ENCODE data around the gene CHST8. TPM values are rescaled to one million over a fixed set of nuclear protein-coding genes. Genes with fewer than 3 reads are reported as not detected.

CHST8 gene
- total and polyA plus RNA-seq, 4 donors = 0.05 to 0.07 TPM; not detected in 2

DNA sequence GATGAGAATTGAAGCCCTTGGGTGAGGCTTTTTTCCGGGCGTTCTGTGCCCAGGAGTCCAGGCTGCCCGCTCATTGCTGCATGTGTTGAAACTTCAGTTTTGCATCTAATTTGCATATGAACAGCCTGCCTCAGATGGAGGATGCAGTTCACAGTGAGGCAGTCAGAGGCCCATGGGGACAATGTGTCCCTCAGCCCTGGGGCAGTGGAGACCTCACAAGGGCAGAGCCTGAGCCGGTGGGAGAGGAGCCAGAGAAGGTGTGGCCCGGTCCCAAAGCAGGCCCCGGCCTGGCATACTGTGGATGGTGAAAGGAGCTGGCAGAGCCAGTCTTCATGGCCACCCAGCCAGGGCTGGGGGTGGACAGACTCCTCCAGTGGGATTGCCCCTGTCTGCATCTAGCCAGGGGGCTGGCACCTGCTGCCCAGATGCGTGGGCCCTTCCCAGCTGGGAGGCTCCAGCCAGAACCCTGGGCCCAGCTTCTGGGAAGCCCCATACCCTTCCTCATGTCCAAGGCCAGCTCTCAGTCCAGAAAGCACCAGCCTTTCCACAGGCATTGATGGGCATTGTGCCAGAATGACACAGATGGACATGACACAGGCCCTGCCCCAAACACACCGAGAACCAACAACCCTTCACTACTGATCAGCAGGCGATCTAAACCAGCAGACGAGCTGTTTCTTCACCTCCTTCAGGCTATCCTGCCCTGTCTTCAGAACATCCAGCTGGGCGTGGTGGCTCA, 142.0 kb downstream of the CHST8 start:
- H3K27ac ChIP-seq (ENCODE audit: low read depth in 1 of 2, low read length in 2 of 2) = no peak overlapping the region
- no peak for TF ChIP-seq RXRA (IDR thresholded peaks at IDR 0.05)
- no peak for TF ChIP-seq HNF4A (conservative IDR thresholded peaks at IDR 0.05)
- TF ChIP-seq TAF1 (conservative IDR thresholded peaks at IDR 0.05) = no peak
- TF ChIP-seq, protein P1, sequence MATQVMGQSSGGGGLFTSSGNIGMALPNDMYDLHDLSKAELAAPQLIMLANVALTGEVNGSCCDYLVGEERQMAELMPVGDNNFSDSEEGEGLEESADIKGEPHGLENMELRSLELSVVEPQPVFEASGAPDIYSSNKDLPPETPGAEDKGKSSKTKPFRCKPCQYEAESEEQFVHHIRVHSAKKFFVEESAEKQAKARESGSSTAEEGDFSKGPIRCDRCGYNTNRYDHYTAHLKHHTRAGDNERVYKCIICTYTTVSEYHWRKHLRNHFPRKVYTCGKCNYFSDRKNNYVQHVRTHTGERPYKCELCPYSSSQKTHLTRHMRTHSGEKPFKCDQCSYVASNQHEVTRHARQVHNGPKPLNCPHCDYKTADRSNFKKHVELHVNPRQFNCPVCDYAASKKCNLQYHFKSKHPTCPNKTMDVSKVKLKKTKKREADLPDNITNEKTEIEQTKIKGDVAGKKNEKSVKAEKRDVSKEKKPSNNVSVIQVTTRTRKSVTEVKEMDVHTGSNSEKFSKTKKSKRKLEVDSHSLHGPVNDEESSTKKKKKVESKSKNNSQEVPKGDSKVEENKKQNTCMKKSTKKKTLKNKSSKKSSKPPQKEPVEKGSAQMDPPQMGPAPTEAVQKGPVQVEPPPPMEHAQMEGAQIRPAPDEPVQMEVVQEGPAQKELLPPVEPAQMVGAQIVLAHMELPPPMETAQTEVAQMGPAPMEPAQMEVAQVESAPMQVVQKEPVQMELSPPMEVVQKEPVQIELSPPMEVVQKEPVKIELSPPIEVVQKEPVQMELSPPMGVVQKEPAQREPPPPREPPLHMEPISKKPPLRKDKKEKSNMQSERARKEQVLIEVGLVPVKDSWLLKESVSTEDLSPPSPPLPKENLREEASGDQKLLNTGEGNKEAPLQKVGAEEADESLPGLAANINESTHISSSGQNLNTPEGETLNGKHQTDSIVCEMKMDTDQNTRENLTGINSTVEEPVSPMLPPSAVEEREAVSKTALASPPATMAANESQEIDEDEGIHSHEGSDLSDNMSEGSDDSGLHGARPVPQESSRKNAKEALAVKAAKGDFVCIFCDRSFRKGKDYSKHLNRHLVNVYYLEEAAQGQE (IDR thresholded peaks at IDR 0.05) = no peak
- no peak for TF ChIP-seq JUND (IDR thresholded peaks at IDR 0.05)
- no peak for TF ChIP-seq GABPA (IDR thresholded peaks at IDR 0.05 in 1 of 2, conservative IDR thresholded peaks at IDR 0.05 in 1 of 2)
- TF ChIP-seq, protein P2, sequence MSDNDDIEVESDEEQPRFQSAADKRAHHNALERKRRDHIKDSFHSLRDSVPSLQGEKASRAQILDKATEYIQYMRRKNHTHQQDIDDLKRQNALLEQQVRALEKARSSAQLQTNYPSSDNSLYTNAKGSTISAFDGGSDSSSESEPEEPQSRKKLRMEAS (IDR thresholded peaks at IDR 0.05) = no peak
- TF ChIP-seq, protein P3, sequence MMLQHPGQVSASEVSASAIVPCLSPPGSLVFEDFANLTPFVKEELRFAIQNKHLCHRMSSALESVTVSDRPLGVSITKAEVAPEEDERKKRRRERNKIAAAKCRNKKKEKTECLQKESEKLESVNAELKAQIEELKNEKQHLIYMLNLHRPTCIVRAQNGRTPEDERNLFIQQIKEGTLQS (IDR thresholded peaks at IDR 0.05) = no peak
- no peak for TF ChIP-seq RAD21 (IDR thresholded peaks at IDR 0.05)
- TF ChIP-seq HNF4G (IDR thresholded peaks at IDR 0.05) = no peak
- no peak for TF ChIP-seq FOXA2 (IDR thresholded peaks at IDR 0.05)
- TF ChIP-seq EGR1 (IDR thresholded peaks at IDR 0.05; ENCODE audit: low read depth in 2 of 2) = no peak
- TF ChIP-seq, protein P4, sequence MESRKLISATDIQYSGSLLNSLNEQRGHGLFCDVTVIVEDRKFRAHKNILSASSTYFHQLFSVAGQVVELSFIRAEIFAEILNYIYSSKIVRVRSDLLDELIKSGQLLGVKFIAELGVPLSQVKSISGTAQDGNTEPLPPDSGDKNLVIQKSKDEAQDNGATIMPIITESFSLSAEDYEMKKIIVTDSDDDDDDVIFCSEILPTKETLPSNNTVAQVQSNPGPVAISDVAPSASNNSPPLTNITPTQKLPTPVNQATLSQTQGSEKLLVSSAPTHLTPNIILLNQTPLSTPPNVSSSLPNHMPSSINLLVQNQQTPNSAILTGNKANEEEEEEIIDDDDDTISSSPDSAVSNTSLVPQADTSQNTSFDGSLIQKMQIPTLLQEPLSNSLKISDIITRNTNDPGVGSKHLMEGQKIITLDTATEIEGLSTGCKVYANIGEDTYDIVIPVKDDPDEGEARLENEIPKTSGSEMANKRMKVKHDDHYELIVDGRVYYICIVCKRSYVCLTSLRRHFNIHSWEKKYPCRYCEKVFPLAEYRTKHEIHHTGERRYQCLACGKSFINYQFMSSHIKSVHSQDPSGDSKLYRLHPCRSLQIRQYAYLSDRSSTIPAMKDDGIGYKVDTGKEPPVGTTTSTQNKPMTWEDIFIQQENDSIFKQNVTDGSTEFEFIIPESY (IDR thresholded peaks at IDR 0.05) = no peak
- TF ChIP-seq NR2F2 (IDR thresholded peaks at IDR 0.05) = no peak
- TF ChIP-seq, protein P5, sequence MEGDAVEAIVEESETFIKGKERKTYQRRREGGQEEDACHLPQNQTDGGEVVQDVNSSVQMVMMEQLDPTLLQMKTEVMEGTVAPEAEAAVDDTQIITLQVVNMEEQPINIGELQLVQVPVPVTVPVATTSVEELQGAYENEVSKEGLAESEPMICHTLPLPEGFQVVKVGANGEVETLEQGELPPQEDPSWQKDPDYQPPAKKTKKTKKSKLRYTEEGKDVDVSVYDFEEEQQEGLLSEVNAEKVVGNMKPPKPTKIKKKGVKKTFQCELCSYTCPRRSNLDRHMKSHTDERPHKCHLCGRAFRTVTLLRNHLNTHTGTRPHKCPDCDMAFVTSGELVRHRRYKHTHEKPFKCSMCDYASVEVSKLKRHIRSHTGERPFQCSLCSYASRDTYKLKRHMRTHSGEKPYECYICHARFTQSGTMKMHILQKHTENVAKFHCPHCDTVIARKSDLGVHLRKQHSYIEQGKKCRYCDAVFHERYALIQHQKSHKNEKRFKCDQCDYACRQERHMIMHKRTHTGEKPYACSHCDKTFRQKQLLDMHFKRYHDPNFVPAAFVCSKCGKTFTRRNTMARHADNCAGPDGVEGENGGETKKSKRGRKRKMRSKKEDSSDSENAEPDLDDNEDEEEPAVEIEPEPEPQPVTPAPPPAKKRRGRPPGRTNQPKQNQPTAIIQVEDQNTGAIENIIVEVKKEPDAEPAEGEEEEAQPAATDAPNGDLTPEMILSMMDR (IDR thresholded peaks at IDR 0.05; ENCODE audit: low read depth, low read length, missing input control) = no peak
- WGBS = 80% methylated on average over 11 of the region's 11 CpGs
- no peaks in the 10 kb centered on the region for H3K9me3 ChIP-seq (ENCODE audit: control insufficient read depth in 4 of 4, low read length in 3 of 4)
- no peak overlapping the region for H3K4me3 ChIP-seq (ENCODE audit: low read depth in 1 of 3, low read length in 3 of 3)
- H3K9ac ChIP-seq (ENCODE audit: low read depth in 1 of 2, low read length in 2 of 2) = no peak overlapping the region
- DNase-seq (ENCODE audit: low spot score) = no peak
- no peaks in the 10 kb centered on the region for H3K27me3 ChIP-seq (ENCODE audit: control insufficient read depth in 4 of 4, insufficient read depth in 4 of 4, low read length in 3 of 4)
- H3K4me1 ChIP-seq (ENCODE audit: control insufficient read depth in 4 of 4, insufficient read depth in 4 of 4, low read length in 3 of 4) = no peaks in the 10 kb centered on the region
- H3K36me3 ChIP-seq (ENCODE audit: control insufficient read depth in 4 of 4, insufficient read depth in 3 of 4, low read depth in 1 of 4, low read length in 3 of 4) = no peaks in the 10 kb centered on the region
